ENCODE results near the gene CBX1. TPM values are rescaled to one million over a fixed set of nuclear protein-coding genes. Genes with fewer than 3 reads are reported as not detected.
"Not testable (repeated sequence)": the region's sequence is repeated elsewhere in the genome, so short reads cannot be mapped to it uniquely, and the experiment has no call there.

CBX1 gene
- total and polyA plus RNA-seq, 2 donors from 2014 or later = 37.8 to 40.2 TPM

GRCh38 chr17:48037036-48037837, 64.0 kb downstream of the CBX1 start, which contains the start of gene COPZ2:
COPZ2 (minus strand) TSS chr17:48037797; CDS start chr17:48037777, 20 bp downstream.
- H3K36me3 ChIP-seq (ENCODE audit: control insufficient read depth in 2 of 3, insufficient read depth in 3 of 3, low read length in 3 of 3) = no peaks in the 10 kb centered on the region
- FAIRE-seq = no peak
- peak within 1 kb of the TSS; percentile 36 to 69 (median 53) for H3K4me3 ChIP-seq (ENCODE audit: low read length in 3 of 3)
- peaks cover 0 to 11% (median 9%) of the 10 kb centered on the region in 3 donors for H3K4me1 ChIP-seq (ENCODE audit: control insufficient read depth in 2 of 3, insufficient read depth in 2 of 3, low read depth in 1 of 3, low read length in 3 of 3)
- peak in 3 of 5 donors; percentile 52 to 89 (median 60) for DNase-seq
- H3K27ac ChIP-seq (ENCODE audit: low read depth in 2 of 2, low read length in 2 of 2) = peak within 1 kb of the TSS in 1 of 2 donors; percentile 14
- H3K9ac ChIP-seq (ENCODE audit: low read length in 3 of 3) = peak within 1 kb of the TSS in 2 of 3 donors; percentile 1 to 56
- no peaks in the 10 kb centered on the region for H3K9me3 ChIP-seq (ENCODE audit: control insufficient read depth in 2 of 3, insufficient read depth in 1 of 3, low read length in 3 of 3)
- intact Hi-C loops (cut with DNase I) = no loop called here
- no peaks in the 10 kb centered on the region for H3K27me3 ChIP-seq (ENCODE audit: control insufficient read depth, insufficient read depth, low read length)
- TF ChIP-seq, protein P1, sequence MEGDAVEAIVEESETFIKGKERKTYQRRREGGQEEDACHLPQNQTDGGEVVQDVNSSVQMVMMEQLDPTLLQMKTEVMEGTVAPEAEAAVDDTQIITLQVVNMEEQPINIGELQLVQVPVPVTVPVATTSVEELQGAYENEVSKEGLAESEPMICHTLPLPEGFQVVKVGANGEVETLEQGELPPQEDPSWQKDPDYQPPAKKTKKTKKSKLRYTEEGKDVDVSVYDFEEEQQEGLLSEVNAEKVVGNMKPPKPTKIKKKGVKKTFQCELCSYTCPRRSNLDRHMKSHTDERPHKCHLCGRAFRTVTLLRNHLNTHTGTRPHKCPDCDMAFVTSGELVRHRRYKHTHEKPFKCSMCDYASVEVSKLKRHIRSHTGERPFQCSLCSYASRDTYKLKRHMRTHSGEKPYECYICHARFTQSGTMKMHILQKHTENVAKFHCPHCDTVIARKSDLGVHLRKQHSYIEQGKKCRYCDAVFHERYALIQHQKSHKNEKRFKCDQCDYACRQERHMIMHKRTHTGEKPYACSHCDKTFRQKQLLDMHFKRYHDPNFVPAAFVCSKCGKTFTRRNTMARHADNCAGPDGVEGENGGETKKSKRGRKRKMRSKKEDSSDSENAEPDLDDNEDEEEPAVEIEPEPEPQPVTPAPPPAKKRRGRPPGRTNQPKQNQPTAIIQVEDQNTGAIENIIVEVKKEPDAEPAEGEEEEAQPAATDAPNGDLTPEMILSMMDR (IDR thresholded peaks at IDR 0.05; ENCODE audit: borderline replicate concordance, extremely low read depth, insufficient read depth) = peak; percentile 46

DNA sequence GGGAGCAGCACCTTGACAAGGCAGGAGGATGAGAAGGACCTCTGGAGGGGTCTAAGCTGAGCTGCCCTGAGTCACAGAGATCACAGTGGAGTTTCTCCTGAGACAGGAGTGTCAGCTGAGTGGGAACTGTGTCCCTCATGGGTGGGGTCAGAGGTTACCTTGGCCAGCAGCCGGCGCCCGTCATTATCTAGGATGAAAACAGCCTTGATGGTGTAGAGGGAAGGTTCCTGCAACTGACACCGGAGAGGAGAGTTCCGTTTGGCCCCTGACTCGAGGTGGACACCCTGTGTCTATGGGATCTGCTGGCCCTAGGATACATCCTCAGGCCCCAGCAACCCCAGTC, 64.6 kb downstream of the CBX1 start:
- H3K4me1 ChIP-seq (ENCODE audit: control insufficient read depth in 2 of 3, insufficient read depth in 2 of 3, low read depth in 1 of 3, low read length in 3 of 3) = peaks cover 0 to 11% (median 9%) of the 10 kb centered on the region in 3 donors
- peak overlapping the region in 2 of 3 donors; percentile 53 to 69 for H3K4me3 ChIP-seq (ENCODE audit: low read length in 3 of 3)
- TF ChIP-seq, protein P1 (IDR thresholded peaks at IDR 0.05; ENCODE audit: borderline replicate concordance, extremely low read depth, insufficient read depth) = no peak
- H3K9ac ChIP-seq (ENCODE audit: low read length in 3 of 3) = peak overlapping the region in 2 of 3 donors; percentile 1 to 56
- intact Hi-C loops (cut with DNase I) = no loop called here
- DNase-seq = no peak
- H3K36me3 ChIP-seq (ENCODE audit: control insufficient read depth in 2 of 3, insufficient read depth in 3 of 3, low read length in 3 of 3) = no peaks in the 10 kb centered on the region
- no peak overlapping the region for H3K27ac ChIP-seq (ENCODE audit: low read depth in 2 of 2, low read length in 2 of 2)
- H3K27me3 ChIP-seq (ENCODE audit: control insufficient read depth, insufficient read depth, low read length) = no peaks in the 10 kb centered on the region
- H3K9me3 ChIP-seq (ENCODE audit: control insufficient read depth in 2 of 3, insufficient read depth in 1 of 3, low read length in 3 of 3) = no peaks in the 10 kb centered on the region
- no peak for FAIRE-seq

DNA sequence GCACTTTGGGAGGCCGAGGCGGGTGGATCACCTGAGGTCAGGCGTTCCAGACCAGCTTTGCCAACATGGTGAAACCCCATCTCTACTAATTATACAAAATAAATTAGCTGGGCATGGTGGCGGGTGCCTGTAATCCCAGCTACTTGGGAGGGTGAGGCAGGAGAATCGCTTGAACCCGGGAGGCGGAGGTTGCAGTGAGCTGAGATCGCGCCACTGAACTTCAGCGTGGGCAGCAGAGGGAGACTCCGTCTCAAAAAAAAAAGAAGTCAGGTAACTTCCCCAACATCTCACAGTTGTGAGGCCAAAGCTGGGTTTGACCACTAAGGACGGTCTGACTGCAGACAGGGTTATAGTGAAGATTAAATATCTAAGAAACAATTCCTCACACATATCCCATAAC, 66.5 kb downstream of the CBX1 start:
- H3K36me3 ChIP-seq (ENCODE audit: control insufficient read depth in 2 of 3, insufficient read depth in 3 of 3, low read length in 3 of 3); H3K4me3 ChIP-seq (ENCODE audit: low read length in 3 of 3); DNase-seq; H3K27me3 ChIP-seq (ENCODE audit: control insufficient read depth, insufficient read depth, low read length); H3K9ac ChIP-seq (ENCODE audit: low read length in 3 of 3); FAIRE-seq; intact Hi-C loops (cut with DNase I); H3K9me3 ChIP-seq (ENCODE audit: control insufficient read depth in 2 of 3, insufficient read depth in 1 of 3, low read length in 3 of 3); H3K27ac ChIP-seq (ENCODE audit: low read depth in 2 of 2, low read length in 2 of 2): not testable (repeated sequence)
- H3K4me1 ChIP-seq (ENCODE audit: control insufficient read depth in 2 of 3, insufficient read depth in 2 of 3, low read depth in 1 of 3, low read length in 3 of 3) = peaks cover 0 to 11% (median 9%) of the 10 kb centered on the region in 3 donors

DNA sequence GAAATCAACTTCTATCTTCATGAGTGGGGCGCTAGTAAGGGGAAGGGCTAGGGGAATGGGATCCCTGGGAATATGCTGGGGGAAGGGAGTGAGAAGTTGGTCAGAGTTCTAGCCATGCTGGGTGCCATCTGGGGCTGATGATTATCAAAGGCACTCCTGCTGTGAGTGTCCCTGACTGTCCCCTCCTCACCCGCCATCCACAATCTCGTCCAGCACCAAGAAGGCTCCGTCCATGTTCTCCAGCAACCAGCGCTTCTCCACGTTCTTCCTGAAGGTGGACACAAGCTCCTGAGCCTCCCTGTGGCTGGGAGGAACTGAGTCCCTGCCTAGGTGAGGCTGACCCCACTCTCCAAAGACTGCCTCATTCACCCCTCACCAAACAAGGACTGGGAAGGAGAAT, 69.3 kb downstream of the CBX1 start:
- H3K27ac ChIP-seq (ENCODE audit: low read depth in 2 of 2, low read length in 2 of 2) = no peak overlapping the region
- no peak for FAIRE-seq
- H3K9me3 ChIP-seq (ENCODE audit: control insufficient read depth in 2 of 3, insufficient read depth in 1 of 3, low read length in 3 of 3) = no peaks in the 10 kb centered on the region
- TF ChIP-seq, protein P1 (IDR thresholded peaks at IDR 0.05; ENCODE audit: borderline replicate concordance, extremely low read depth, insufficient read depth) = no peak
- H3K27me3 ChIP-seq (ENCODE audit: control insufficient read depth, insufficient read depth, low read length) = no peaks in the 10 kb centered on the region
- H3K4me3 ChIP-seq (ENCODE audit: low read length in 3 of 3) = no peak overlapping the region
- no peak overlapping the region for H3K9ac ChIP-seq (ENCODE audit: low read length in 3 of 3)
- H3K36me3 ChIP-seq (ENCODE audit: control insufficient read depth in 2 of 3, insufficient read depth in 3 of 3, low read length in 3 of 3) = no peaks in the 10 kb centered on the region
- no peak for DNase-seq
- H3K4me1 ChIP-seq (ENCODE audit: control insufficient read depth in 2 of 3, insufficient read depth in 2 of 3, low read depth in 1 of 3, low read length in 3 of 3) = peaks cover 0 to 6% (median 5%) of the 10 kb centered on the region in 3 donors
- intact Hi-C loops (cut with DNase I) = no loop called here
